Activated T-helper 2 cell treated with anti-CD3 and anti-CD28 coated beads, Interferon-gamma antibody, Interleukin-2, Interleukin-4, amounts not matched to agents 10 μg/mL and 5 μg/mL and 100 μg/mL, durations not matched to agents 14 hours and 24 hours and 36 hours (primary cell): ENCODE measurements around the gene FOXF1. TPM values are rescaled to one million over a fixed set of nuclear protein-coding genes. Genes with fewer than 3 reads are reported as not detected.
A peak's percentile ranks its signal among the peaks of the same experiment; 100 is the strongest.

Source experiments
- DNase-seq: peaks from one replicate; pipeline ENCODE4 v3.0.0; 2021; ENCODE audit warnings: low spot score
- H3K27ac Mint-ChIP-seq: one replicate; pipeline ENCODE4 v1.8.0; 2021; ENCODE audit warnings: mixed read lengths
- H3K27me3 Mint-ChIP-seq: one replicate; pipeline ENCODE4 v1.8.0; 2021; ENCODE audit warnings: low read depth, mixed read lengths
- H3K36me3 Mint-ChIP-seq: one replicate; pipeline ENCODE4 v1.8.0; 2021; ENCODE audit warnings: low read depth, mixed read lengths
- H3K4me1 Mint-ChIP-seq: one replicate; pipeline ENCODE4 v1.8.0; 2021; ENCODE audit warnings: low read depth, mixed read lengths
- H3K4me3 Mint-ChIP-seq: one replicate; pipeline ENCODE4 v1.8.0; 2021; ENCODE audit warnings: low read depth, mild to moderate bottlenecking, moderate library complexity, mixed read lengths
- H3K9me3 Mint-ChIP-seq: one replicate; pipeline ENCODE4 v1.8.0; 2021; ENCODE audit warnings: mixed read lengths
- intact Hi-C: fragments of 100-400 bp; cut with micrococcal nuclease; formaldehyde crosslinking; loops from one replicate; pipeline ENCODE4 v1.15.1; 2023
- total RNA-seq: library from RNA; stranded (reverse); gene quantifications from 2 replicates; pipeline ENCODE4 v1.2.3, GENCODE V29; 2022

FOXF1 gene
- total RNA-seq, 1 donor from 2014 or later = not detected

- H3K36me3 Mint-ChIP-seq = peaks cover 3% of the 10 kb centered on the region
- peak overlapping the region; percentile 42 for H3K27ac Mint-ChIP-seq
- H3K9me3 Mint-ChIP-seq = no peaks in the 10 kb centered on the region
- peaks cover 12% of the 10 kb centered on the region for H3K4me1 Mint-ChIP-seq
- H3K27me3 Mint-ChIP-seq = peaks cover 57% of the 10 kb centered on the region
- DNase-seq = no peak
- intact Hi-C loops = loop anchor here (2.0 to 5.0 kb wide), 2 partner anchors 15 to 224 kb away; no protein-coding TSS in a partner anchor
- H3K4me3 Mint-ChIP-seq = no peak overlapping the region
These were observed 1.2 kb downstream of the FOXF1 start for GRCh38 chr16:86511317-86512161.

- DNase-seq = no peak
- H3K9me3 Mint-ChIP-seq = no peaks in the 10 kb centered on the region
- peaks cover 12% of the 10 kb centered on the region for H3K4me1 Mint-ChIP-seq
- intact Hi-C loops = loop anchor here (5.0 kb wide), 1 partner anchor 225 kb away; no protein-coding TSS in a partner anchor
- no peak overlapping the region for H3K4me3 Mint-ChIP-seq
- H3K27ac Mint-ChIP-seq = no peak overlapping the region
- H3K36me3 Mint-ChIP-seq = peaks cover 3% of the 10 kb centered on the region
- H3K27me3 Mint-ChIP-seq = peaks cover 55% of the 10 kb centered on the region
These were observed 2.1 kb downstream of the FOXF1 start for GRCh38 chr16:86512301-86512859.

GRCh38 chr16:86512860-86513470 lies 2.6 kb downstream of the FOXF1 start:
- no peak for DNase-seq
- Mint-ChIP-seq H3K4me3 (no peak overlapping the region), H3K27me3 (peaks cover 54% of the 10 kb centered on the region), H3K27ac (no peak overlapping the region), H3K9me3 (no peaks in the 10 kb centered on the region), H3K4me1 (peaks cover 9% of the 10 kb centered on the region), H3K36me3 (peaks cover 3% of the 10 kb centered on the region)
- intact Hi-C loops = loop anchor here (5.0 kb wide), 1 partner anchor 226 kb away; no protein-coding TSS in a partner anchor

- intact Hi-C loops = loop anchor here (5.0 kb wide), 1 partner anchor 226 kb away; no protein-coding TSS in a partner anchor
- H3K4me1 Mint-ChIP-seq = peaks cover 9% of the 10 kb centered on the region
- no peaks in the 10 kb centered on the region for H3K9me3 Mint-ChIP-seq
- H3K27ac Mint-ChIP-seq = peak overlapping the region; percentile 74
- DNase-seq = no peak
- H3K27me3 Mint-ChIP-seq = peaks cover 60% of the 10 kb centered on the region
- H3K4me3 Mint-ChIP-seq = no peak overlapping the region
- H3K36me3 Mint-ChIP-seq = peaks cover 3% of the 10 kb centered on the region
These were observed 3.3 kb downstream of the FOXF1 start for GRCh38 chr16:86513471-86514277.

GRCh38 chr16:86514481-86515376 lies 4.4 kb downstream of the FOXF1 start:
- Mint-ChIP-seq H3K4me3 (no peak overlapping the region), H3K4me1 (peaks cover 6% of the 10 kb centered on the region), H3K27me3 (peaks cover 63% of the 10 kb centered on the region), H3K27ac (no peak overlapping the region), H3K9me3 (no peaks in the 10 kb centered on the region), H3K36me3 (peaks cover 3% of the 10 kb centered on the region)
- no peak for DNase-seq
- intact Hi-C loops = loop anchor here (5.0 kb wide), 1 partner anchor 227 kb away; no protein-coding TSS in a partner anchor

GRCh38 chr16:86515413-86515776 lies 5.1 kb downstream of the FOXF1 start:
- Mint-ChIP-seq H3K27me3 (peaks cover 63% of the 10 kb centered on the region), H3K4me3 (no peak overlapping the region), H3K27ac (no peak overlapping the region), H3K9me3 (no peaks in the 10 kb centered on the region), H3K36me3 (peaks cover 3% of the 10 kb centered on the region), H3K4me1 (peaks cover 6% of the 10 kb centered on the region)
- DNase-seq = no peak
- intact Hi-C loops = no loop called here

DNA sequence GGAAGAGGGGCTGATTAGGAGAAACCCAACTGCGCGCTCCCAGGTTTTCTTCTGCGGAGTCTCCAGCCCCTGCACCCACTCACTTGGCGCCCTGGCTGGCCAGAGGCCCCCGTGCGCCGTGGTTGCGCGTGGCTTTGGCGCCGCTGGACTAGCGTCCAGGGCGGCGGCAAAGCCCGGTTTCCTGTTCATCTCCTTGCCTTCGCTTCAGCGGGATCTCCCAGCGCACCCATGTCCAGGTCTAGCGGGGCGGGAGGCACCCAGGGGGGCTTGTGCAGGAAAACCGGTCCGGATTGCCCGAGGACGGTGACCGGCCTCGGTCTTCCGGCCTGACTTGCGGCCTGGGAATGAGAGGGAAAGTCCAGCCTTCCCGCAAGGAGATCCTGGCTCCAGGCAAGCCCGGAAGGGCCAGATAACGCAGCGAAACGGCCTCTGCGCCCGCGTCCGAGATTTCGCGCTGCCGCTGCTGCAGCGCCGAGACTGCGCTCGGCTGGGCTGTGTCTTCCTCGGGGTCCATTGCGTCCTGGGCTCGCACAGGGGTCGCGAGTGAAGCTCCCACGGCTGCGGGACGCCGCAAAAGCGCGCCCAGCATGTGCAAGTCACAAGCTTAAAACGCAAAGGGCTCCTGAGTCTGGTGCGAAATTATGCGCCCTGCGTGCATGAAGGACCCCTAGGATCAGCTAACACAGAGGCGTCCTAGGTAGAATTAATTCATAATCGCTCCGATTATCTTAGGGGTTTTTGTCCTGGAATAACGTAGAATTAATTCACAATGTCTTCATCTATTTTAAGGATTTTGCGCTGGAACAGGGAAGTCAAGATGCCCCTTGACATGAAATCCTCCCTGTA lies 5.7 kb downstream of the FOXF1 start:
- Mint-ChIP-seq H3K36me3 (peaks cover 3% of the 10 kb centered on the region), H3K27me3 (peaks cover 62% of the 10 kb centered on the region), H3K4me3 (no peak overlapping the region), H3K27ac (no peak overlapping the region), H3K9me3 (no peaks in the 10 kb centered on the region), H3K4me1 (peaks cover 3% of the 10 kb centered on the region)
- intact Hi-C loops = loop anchor here (2.0 kb wide), 1 partner anchor 49 kb away; no protein-coding TSS in a partner anchor
- DNase-seq = no peak

GRCh38 chr16:86516623-86517003 lies 6.3 kb downstream of the FOXF1 start:
- intact Hi-C loops = loop anchor here (2.0 kb wide), 1 partner anchor 48 kb away; no protein-coding TSS in a partner anchor
- Mint-ChIP-seq H3K27ac (no peak overlapping the region), H3K9me3 (no peaks in the 10 kb centered on the region), H3K4me1 (peaks cover 3% of the 10 kb centered on the region), H3K4me3 (no peak overlapping the region), H3K36me3 (peaks cover 3% of the 10 kb centered on the region), H3K27me3 (peaks cover 61% of the 10 kb centered on the region)
- no peak for DNase-seq

DNA sequence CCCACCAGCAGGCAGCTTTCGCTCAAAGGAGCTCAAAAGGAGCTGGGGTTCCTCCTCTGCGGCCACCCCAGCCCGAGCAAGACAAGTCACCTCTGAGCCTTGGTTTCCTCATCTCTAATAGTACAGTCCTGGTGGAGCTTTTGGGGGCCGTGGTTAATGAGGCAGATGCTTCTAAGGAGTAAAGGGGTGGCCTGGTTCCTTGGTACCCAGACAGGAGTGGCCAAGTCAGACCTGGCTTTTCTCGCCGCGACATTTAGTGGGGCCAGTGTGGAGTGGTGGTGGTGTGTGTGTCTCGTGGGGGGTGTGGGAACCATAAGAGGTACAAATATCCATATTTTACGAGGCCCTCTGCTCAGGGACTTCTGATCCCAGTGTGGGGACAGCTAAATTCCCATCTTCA lies 6.7 kb downstream of the FOXF1 start:
- intact Hi-C loops = loop anchor here (2.0 kb wide), 1 partner anchor 48 kb away; no protein-coding TSS in a partner anchor
- H3K4me1 Mint-ChIP-seq = peaks cover 3% of the 10 kb centered on the region
- H3K27ac Mint-ChIP-seq = no peak overlapping the region
- peaks cover 3% of the 10 kb centered on the region for H3K36me3 Mint-ChIP-seq
- no peaks in the 10 kb centered on the region for H3K9me3 Mint-ChIP-seq
- H3K27me3 Mint-ChIP-seq = peaks cover 57% of the 10 kb centered on the region
- no peak overlapping the region for H3K4me3 Mint-ChIP-seq
- no peak for DNase-seq

- Mint-ChIP-seq H3K27ac (no peak overlapping the region), H3K4me3 (no peak overlapping the region), H3K27me3 (peaks cover 57% of the 10 kb centered on the region), H3K36me3 (peaks cover 3% of the 10 kb centered on the region), H3K9me3 (no peaks in the 10 kb centered on the region), H3K4me1 (peaks cover 3% of the 10 kb centered on the region)
- DNase-seq = no peak
- intact Hi-C loops = loop anchor here (2.0 kb wide), 1 partner anchor 47 kb away; no protein-coding TSS in a partner anchor
These were observed 7.4 kb downstream of the FOXF1 start for GRCh38 chr16:86517652-86518258.
